HCT116 (cell line): ENCODE data around the gene STK24. TPM values are rescaled to one million over a fixed set of nuclear protein-coding genes. Genes with fewer than 3 reads are reported as not detected.

Source experiments
- ATAC-seq: fragments of 200-7000 bp; cut with Tn5 transposase; 2 replicates; pipeline ENCODE4 v1.9.1; 2020; ENCODE audit warnings: mild to moderate bottlenecking, moderate library complexity
- BruUV-seq: library from RNA; stranded (reverse); fragments of 400-500 nt; replicated peaks from 2 replicates; lab custom pipeline; 2021; lab: Mats Ljungman, UMichigan
- CTCF ChIA-PET: fragments of 300-600 bp; sonication (Branson Sonifier 250); formaldehyde crosslinking; loops from one replicate; lab custom pipeline; 2021; ENCODE audit warnings: antibody characterized with exemption; lab: Charles Lee
- POLR2A ChIA-PET: fragments of 300-600, 350-600 bp; sonication (Branson Sonifier 250); formaldehyde crosslinking; loops from one replicate; lab custom pipeline; 2021; ENCODE audit warnings: antibody characterized with exemption; lab: Charles Lee
- RAD21 ChIA-PET, 2 experiments: fragments of 300-600 bp; sonication (Branson Sonifier 250); formaldehyde crosslinking; loops; one replicate each; lab custom pipeline; 2023; ENCODE audit warnings: low total read pairs in 2 of 2; ENCODE audit not compliant: uncharacterized antibody in 2 of 2, unreplicated experiment in 2 of 2, low non-redundant PET in 1 of 2; lab: Charles Lee
- DNase-seq: peaks from one replicate; pipeline ENCODE4 v3.0.0-alpha.2; 2010; ENCODE audit warnings: low read depth, low spot score
- H2AFZ ChIP-seq: fragments of 200-600 bp; shearing (Covaris generic), sonication (generic); 2 replicates; pipeline ENCODE4 v1.6.1; 2017; ENCODE audit warnings: low read depth, mixed run types, mixed read lengths, antibody characterized with exemption, low read length; ENCODE audit not compliant: poor library complexity, severe bottlenecking
- H3K27ac ChIP-seq: 2 replicates; pipeline ENCODE4 v1.5.1; 2012; ENCODE audit warnings: low read depth, low read length
- H3K27me3 ChIP-seq: fragments of 200-600 bp; sonication (generic); 2 replicates; pipeline ENCODE4 v1.6.1; 2016; ENCODE audit warnings: mixed run types, low read length, mixed read lengths; ENCODE audit not compliant: insufficient read depth
- H3K36me3 ChIP-seq, 2 experiments: fragments of 200-500 bp in 1 of 2; fragments of 200-600 bp in 1 of 2; sonication (Bioruptor generic) in 1 of 2; sonication (generic) in 1 of 2; 2 replicates each; pipeline versions ENCODE4 v1.5.1 to v1.6.1; 2014 to 2016; ENCODE audit warnings: low read length in 2 of 2, inconsistent platforms in 1 of 2, mixed read lengths in 1 of 2, mixed run types in 1 of 2; ENCODE audit not compliant: insufficient read depth in 2 of 2, control insufficient read depth in 1 of 2
- H3K4me1 ChIP-seq, 2 experiments: fragments of 200-600 bp in 1 of 2; sonication (generic) in 1 of 2; 2 replicates each; pipeline versions ENCODE4 v1.5.1 to v1.6.1; 2012 to 2017; ENCODE audit warnings: low read length in 2 of 2, inconsistent platforms in 1 of 2, mild to moderate bottlenecking in 1 of 2, mixed read lengths in 1 of 2, mixed run types in 1 of 2, moderate library complexity in 1 of 2; ENCODE audit not compliant: insufficient read depth in 2 of 2, control insufficient read depth in 1 of 2
- H3K4me2 ChIP-seq: fragments of 200-600 bp; sonication (generic); 2 replicates; pipeline ENCODE4 v1.6.1; 2017; ENCODE audit warnings: mixed run types, low read length, mixed read lengths
- H3K4me3 ChIP-seq, 2 experiments: fragments of 200-600 bp in 1 of 2; sonication (generic) in 1 of 2; replicated peaks in 1 of 2; 2 replicates each; pipeline ENCODE4 v1.5.1; 2011 to 2016; ENCODE audit warnings: low read length in 2 of 2, control low read depth in 1 of 2, low read depth in 1 of 2, mild to moderate bottlenecking in 1 of 2, mixed read lengths in 1 of 2, mixed run types in 1 of 2
- H3K79me2 ChIP-seq: fragments of 200-600 bp; sonication (generic); 2 replicates; pipeline ENCODE4 v1.6.1; 2017; ENCODE audit warnings: mild to moderate bottlenecking, mixed run types, low read length, moderate library complexity, mixed read lengths; ENCODE audit not compliant: insufficient read depth
- H3K9ac ChIP-seq: fragments of 200-600 bp; sonication (generic); 2 replicates; pipeline ENCODE4 v1.6.1; 2016; ENCODE audit warnings: low read length, mixed read lengths
- H3K9me2 ChIP-seq: fragments of 200-600 bp; sonication (generic), shearing (Covaris generic); 2 replicates; pipeline ENCODE4 v1.6.1; 2017; ENCODE audit warnings: mixed run types, mild to moderate bottlenecking, moderate library complexity; ENCODE audit not compliant: insufficient read depth
- H3K9me3 ChIP-seq, 2 experiments: fragments of 200-500 bp in 1 of 2; fragments of 200-600 bp in 1 of 2; sonication (Bioruptor generic) in 1 of 2; sonication (generic) in 1 of 2; 2 replicates each; pipeline ENCODE4 v1.6.1; 2014 to 2017; ENCODE audit warnings: low read length in 2 of 2, mixed read lengths in 2 of 2, inconsistent platforms in 1 of 2, low read depth in 1 of 2, mild to moderate bottlenecking in 1 of 2, mixed run types in 1 of 2, moderate library complexity in 1 of 2; ENCODE audit not compliant: control insufficient read depth in 1 of 2, insufficient read depth in 1 of 2
- H4K20me1 ChIP-seq: fragments of 200-600 bp; sonication (generic), shearing (Covaris generic); 2 replicates; pipeline ENCODE4 v1.6.1; 2017; ENCODE audit warnings: mixed run types, mild to moderate bottlenecking, moderate library complexity; ENCODE audit not compliant: insufficient read depth
- ATF3 ChIP-seq: IDR thresholded peaks from 2 replicates; pipeline ENCODE4 v1.6.1; 2012
- CBX3 ChIP-seq: IDR thresholded peaks from 2 replicates; pipeline ENCODE4 v1.6.1; 2012; ENCODE audit warnings: low read depth
- CEBPB ChIP-seq: IDR thresholded peaks from 2 replicates; pipeline ENCODE4 v1.6.1; 2012; ENCODE audit warnings: low read depth
- EGR1 ChIP-seq: IDR thresholded peaks from 2 replicates; pipeline ENCODE4 v1.6.1; 2012; ENCODE audit warnings: low read depth
- ELF1 ChIP-seq: IDR thresholded peaks from 2 replicates; pipeline ENCODE4 v1.6.1; 2012; ENCODE audit warnings: low read depth, borderline replicate concordance
- EZH2 ChIP-seq: fragments of 200-600 bp; sonication (generic); IDR thresholded peaks from 2 replicates; pipeline ENCODE4 v1.6.1; 2017; ENCODE audit warnings: antibody characterized with exemption, mixed run types
- FOSL1 ChIP-seq: IDR thresholded peaks from 2 replicates; pipeline ENCODE4 v1.6.1; 2012; ENCODE audit warnings: low read depth
- POLR2A ChIP-seq: IDR thresholded peaks from 2 replicates; pipeline ENCODE4 v1.7.0; 2011; ENCODE audit warnings: borderline replicate concordance; ENCODE audit not compliant: insufficient read depth, insufficient read length; ENCODE audit errors: extremely low read depth
- REST ChIP-seq: IDR thresholded peaks from 2 replicates; pipeline ENCODE4 v1.6.1; 2012; ENCODE audit warnings: low read depth
- TCF7L2 ChIP-seq: IDR thresholded peaks from 2 replicates; pipeline ENCODE4 v1.7.0; 2011; ENCODE audit warnings: borderline replicate concordance, inconsistent platforms; ENCODE audit not compliant: insufficient read depth, insufficient read length; ENCODE audit errors: extremely low read depth
- ZFX ChIP-seq: fragments of 450-650 bp; IDR thresholded peaks from 2 replicates; pipeline ENCODE4 v1.6.1; 2017
- ZNF274 ChIP-seq: fragments of 200-500 bp; sonication (Bioruptor generic); IDR thresholded peaks from 2 replicates; pipeline ENCODE4 v1.6.1; 2014; ENCODE audit warnings: mild to moderate bottlenecking, low read depth, low read length, inconsistent platforms
- intact Hi-C: fragments of 100-400 bp; cut with micrococcal nuclease; formaldehyde crosslinking; loops from 2 replicates; pipeline ENCODE4 v1.10.0; 2022
- total RNA-seq: library from RNA; stranded (reverse); gene quantifications from one replicate; pipeline ENCODE4 v1.2.1, GENCODE V29; 2021; ENCODE audit not compliant: unreplicated experiment

Gene STK24
- total RNA-seq, 1 experiment from 2014 or later, result 137 TPM

DNA sequence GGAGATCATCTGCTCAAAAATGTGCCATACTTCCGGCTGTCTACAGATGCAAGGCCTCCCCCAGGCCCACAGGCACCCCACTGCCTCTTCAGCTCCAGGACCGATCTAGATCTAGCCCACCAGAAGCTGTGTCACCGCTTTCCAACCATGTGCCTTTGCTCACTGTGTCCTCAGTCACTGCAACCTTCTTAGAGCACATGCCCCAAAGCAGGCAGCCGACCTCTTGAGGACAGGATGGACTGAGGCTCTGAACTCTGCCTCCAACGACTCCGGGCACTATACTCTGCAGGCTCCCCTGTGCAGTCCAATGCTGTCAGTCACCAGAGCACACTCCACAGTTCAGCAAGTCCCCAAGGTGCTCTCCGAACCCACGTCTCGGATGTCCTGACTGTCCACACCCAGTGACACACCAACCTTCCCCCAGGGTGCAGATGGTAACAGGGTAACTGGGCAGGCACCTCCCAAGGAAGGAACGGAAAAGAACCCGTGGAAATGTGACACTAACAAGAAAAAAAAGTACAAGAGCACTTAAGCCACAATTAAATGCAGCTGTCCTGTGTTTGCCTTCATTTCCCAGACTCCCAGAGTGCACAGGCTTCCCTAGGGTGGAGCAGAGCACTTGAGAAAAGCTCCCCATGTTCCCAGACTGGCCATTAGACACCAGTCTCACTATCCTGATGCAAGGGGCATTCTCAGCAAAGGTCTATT is 4.8 kb downstream of the STK24 start:
- no peak for DNase-seq
- no peaks in the 10 kb centered on the region for H3K27me3 ChIP-seq
- H2AFZ ChIP-seq, result no peak overlapping the region
- CTCF ChIA-PET, result no interaction called here
- TF ChIP-seq REST (no peak), EZH2 (no peak), ATF3 (no peak), ZFX (no peak), ELF1 (no peak), TCF7L2 (no peak), ZNF274 (no peak), POLR2A (no peak), CEBPB (no peak), EGR1 (no peak), CBX3 (no peak), FOSL1 (no peak)
- TF ChIP-seq, all 23 proteins: peak for 0
- H3K4me3 ChIP-seq, result peak overlapping the region; percentile 33 to 48
- peak overlapping the region; percentile 79 for H3K4me2 ChIP-seq
- peaks cover 29% of the 10 kb centered on the region; the same call in 1 of the 2 replicates for H4K20me1 ChIP-seq
- ATAC-seq, result peak; percentile 20
- peak overlapping the region; percentile 54 for H3K9ac ChIP-seq
- no peaks in the 10 kb centered on the region for H3K9me3 ChIP-seq
- ChIA-PET RAD21 (interaction anchor here in 1 of 2 experiments (1.5 kb wide), 1 partner anchor 81 kb away, joined by 3 read pairs; no protein-coding TSS in a partner anchor), POLR2A (interaction anchor here (1.1 to 3.0 kb wide), 2 partner anchors 66 to 87 kb away, joined by 3 to 11 read pairs; no protein-coding TSS in a partner anchor)
- H3K27ac ChIP-seq, result peak overlapping the region; percentile 67
- peaks cover 95% of the 10 kb centered on the region for H3K79me2 ChIP-seq
- H3K36me3 ChIP-seq, result no peaks in the 10 kb centered on the region
- H3K9me2 ChIP-seq, result no peaks in the 10 kb centered on the region
- intact Hi-C loops, result loop anchor here (2.0 to 5.0 kb wide), 2 partner anchors 65 to 87 kb away; no protein-coding TSS in a partner anchor
- no TSS peak for BruUV-seq
- peaks cover 50 to 68% of the 10 kb centered on the region in 2 experiments for H3K4me1 ChIP-seq
